Measurements from ENCODE around the gene ACTA2. TPM values are rescaled to one million over a fixed set of nuclear protein-coding genes. Genes with fewer than 3 reads are reported as not detected.

Gene ACTA2
- total RNA-seq, 1 experiment from 2014 or later = not detected

- Histone ChIP-seq H3K27me3 (ENCODE audit: low read length) (no peaks in the 10 kb centered on the region), H3K4me2 (ENCODE audit: low read length) (no peak overlapping the region), H3K4me3 (ENCODE audit: low read length) (no peak overlapping the region), H3K27ac (ENCODE audit: low read length) (no peak overlapping the region), H3F3A (ENCODE audit: low read length, unreplicated experiment) (no peaks in the 10 kb centered on the region), H3K79me2 (ENCODE audit: low read length) (no peaks in the 10 kb centered on the region), H3K9me3 (ENCODE audit: low read length) (no peaks in the 10 kb centered on the region), H3K36me3 (ENCODE audit: low read depth, low read length) (no peaks in the 10 kb centered on the region), H3K9ac (ENCODE audit: low read length) (no peak overlapping the region), H4K20me1 (ENCODE audit: low read length) (no peaks in the 10 kb centered on the region), H3K9me2 (replicated peaks; ENCODE audit: low read length) (no peaks in the 10 kb centered on the region), H3K4me1 (ENCODE audit: insufficient read depth, low read length) (no peaks in the 10 kb centered on the region), H2AFZ (ENCODE audit: low read length) (no peak overlapping the region)
- ChIA-PET CTCF (no interaction called here), POLR2A (ENCODE audit: unreplicated experiment) (no interaction called here)
- intact Hi-C loops (cut with micrococcal nuclease) = no loop called here
- DNase-seq (no peak), ATAC-seq (no peak)
- no peak for TF ChIP-seq CTCF (conservative IDR thresholded peaks at IDR 0.05; ENCODE audit: low read depth, low read length)
- TF ChIP-seq EZH2phosphoT487 (IDR thresholded peaks at IDR 0.05; ENCODE audit: borderline replicate concordance, low read length) = no peak
- no peak for TF ChIP-seq EZH2 (IDR thresholded peaks at IDR 0.05; ENCODE audit: low read length, unreplicated experiment)
- BruUV-seq (replicated peaks) = no TSS peak
Measured at GRCh38 chr10:88979153-88979562, 26.6 kb upstream of the ACTA2 start.

GRCh38 chr10:88978463-88978862 is 25.9 kb upstream of the ACTA2 start:
- Histone ChIP-seq H3K9me3 (ENCODE audit: low read length) (no peaks in the 10 kb centered on the region), H3K9ac (ENCODE audit: low read length) (no peak overlapping the region), H4K20me1 (ENCODE audit: low read length) (no peaks in the 10 kb centered on the region), H3K36me3 (ENCODE audit: low read depth, low read length) (no peaks in the 10 kb centered on the region), H3K79me2 (ENCODE audit: low read length) (no peaks in the 10 kb centered on the region), H3K4me1 (ENCODE audit: insufficient read depth, low read length) (no peaks in the 10 kb centered on the region), H3K4me2 (ENCODE audit: low read length) (no peak overlapping the region), H2AFZ (ENCODE audit: low read length) (no peak overlapping the region), H3K27me3 (ENCODE audit: low read length) (no peaks in the 10 kb centered on the region), H3F3A (ENCODE audit: low read length, unreplicated experiment) (no peaks in the 10 kb centered on the region), H3K9me2 (replicated peaks; ENCODE audit: low read length) (no peaks in the 10 kb centered on the region), H3K4me3 (ENCODE audit: low read length) (no peak overlapping the region), H3K27ac (ENCODE audit: low read length) (no peak overlapping the region)
- intact Hi-C loops (cut with micrococcal nuclease) = no loop called here
- ChIA-PET POLR2A (ENCODE audit: unreplicated experiment) (no interaction called here), CTCF (no interaction called here)
- no TSS peak for BruUV-seq (replicated peaks)
- no peak for DNase-seq
- TF ChIP-seq EZH2phosphoT487 (IDR thresholded peaks at IDR 0.05; ENCODE audit: borderline replicate concordance, low read length) (no peak), EZH2 (IDR thresholded peaks at IDR 0.05; ENCODE audit: low read length, unreplicated experiment) (no peak), CTCF (conservative IDR thresholded peaks at IDR 0.05; ENCODE audit: low read depth, low read length) (no peak)
- no peak for ATAC-seq

- ChIA-PET POLR2A (ENCODE audit: unreplicated experiment) (no interaction called here), CTCF (no interaction called here)
- Histone ChIP-seq H3K4me3 (ENCODE audit: low read length) (peak overlapping the region; percentile 74), H3F3A (ENCODE audit: low read length, unreplicated experiment) (no peaks in the 10 kb centered on the region), H3K4me2 (ENCODE audit: low read length) (peak overlapping the region; percentile 80), H3K9me2 (replicated peaks; ENCODE audit: low read length) (no peaks in the 10 kb centered on the region), H3K27ac (ENCODE audit: low read length) (no peak overlapping the region), H3K79me2 (ENCODE audit: low read length) (no peaks in the 10 kb centered on the region), H3K4me1 (ENCODE audit: insufficient read depth, low read length) (no peaks in the 10 kb centered on the region), H4K20me1 (ENCODE audit: low read length) (no peaks in the 10 kb centered on the region), H3K27me3 (ENCODE audit: low read length) (no peaks in the 10 kb centered on the region), H3K9ac (ENCODE audit: low read length) (peak overlapping the region; percentile 50), H3K9me3 (ENCODE audit: low read length) (no peaks in the 10 kb centered on the region), H2AFZ (ENCODE audit: low read length) (peak overlapping the region; percentile 85), H3K36me3 (ENCODE audit: low read depth, low read length) (no peaks in the 10 kb centered on the region)
- intact Hi-C loops (cut with micrococcal nuclease) = loop anchor here (2.0 kb wide), 1 partner anchor 15 kb away; the partner anchor contains the start of gene FAS
- TF ChIP-seq EZH2phosphoT487 (IDR thresholded peaks at IDR 0.05; ENCODE audit: borderline replicate concordance, low read length) (no peak), EZH2 (IDR thresholded peaks at IDR 0.05; ENCODE audit: low read length, unreplicated experiment) (no peak), CTCF (conservative IDR thresholded peaks at IDR 0.05; ENCODE audit: low read depth, low read length) (no peak)
- DNase-seq (peak; percentile 11), ATAC-seq (peak; percentile 56)
- BruUV-seq (replicated peaks) = no TSS peak
Measured at GRCh38 chr10:88975377-88975720, 22.8 kb upstream of the ACTA2 start.
